Measurements from ENCODE around the gene DIS3L2. TPM values are rescaled to one million over a fixed set of nuclear protein-coding genes. Genes with fewer than 3 reads are reported as not detected.

Gene DIS3L2
- total and polyA plus RNA-seq, 2 experiments from 2014 or later = 9.3 to 15.6 TPM

GRCh38 chr2:232276733-232277313 is 315.3 kb downstream of the DIS3L2 start:
- H3K9me2 ChIP-seq (ENCODE audit: insufficient read depth) = no peaks in the 10 kb centered on the region
- TF ChIP-seq EZH2 (IDR thresholded peaks at IDR 0.05; ENCODE audit: insufficient read depth, poor library complexity, severe bottlenecking) = no peak
- no peak for TF ChIP-seq EZH2phosphoT487 (IDR thresholded peaks at IDR 0.05; ENCODE audit: insufficient read depth, low read depth)
- H3K4me3 ChIP-seq = no peak overlapping the region
- no peak overlapping the region for H3K27ac ChIP-seq
- H3K9me3 ChIP-seq (ENCODE audit: low read depth) = no peaks in the 10 kb centered on the region
- DNase-seq = no peak
- no peak overlapping the region for H2AFZ ChIP-seq
- no peaks in the 10 kb centered on the region for H3K27me3 ChIP-seq (replicated peaks; ENCODE audit: insufficient read depth)
- no peaks in the 10 kb centered on the region for H3K36me3 ChIP-seq (ENCODE audit: low read depth)
- H3K4me2 ChIP-seq (ENCODE audit: unreplicated experiment) = no peak overlapping the region
- no peaks in the 10 kb centered on the region for H3K79me2 ChIP-seq (ENCODE audit: insufficient read depth)
- H3F3A ChIP-seq (ENCODE audit: insufficient read depth) = no peaks in the 10 kb centered on the region
- H3K9ac ChIP-seq = no peak overlapping the region
- H3K4me1 ChIP-seq (ENCODE audit: insufficient read depth) = no peaks in the 10 kb centered on the region
- 84 to 85% methylated on average over 8 of the region's 8 CpGs for WGBS, 2 experiments (ENCODE audit: low coverage in 1 of 2, low lambda C conversion rate in 2 of 2, missing lambda C conversion rate in 2 of 2)
- no peaks in the 10 kb centered on the region for H4K20me1 ChIP-seq (ENCODE audit: insufficient read depth)
- in situ Hi-C loops (cut with MboI) = no loop called here

DNA sequence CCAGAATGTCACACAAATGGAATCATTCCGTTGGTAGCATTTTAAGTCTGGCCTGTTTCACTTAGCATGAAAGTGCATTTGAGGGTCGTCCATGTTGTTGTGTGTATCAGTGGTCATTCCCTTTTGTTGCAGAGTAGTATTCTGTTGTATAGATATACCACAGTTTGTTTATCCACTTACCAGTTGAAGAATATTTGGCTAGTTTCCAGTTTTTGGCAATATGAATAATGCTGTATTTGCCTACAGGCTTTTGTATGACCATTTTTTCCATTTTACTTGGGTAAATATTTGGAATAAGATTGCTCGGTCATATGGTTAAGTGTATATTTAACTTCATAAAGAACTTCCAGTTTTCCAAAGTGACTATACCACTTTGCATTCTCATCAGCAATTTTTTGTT is 317.0 kb downstream of the DIS3L2 start:
- Histone ChIP-seq H3K4me3 (no peak overlapping the region), H3K27ac (no peak overlapping the region), H4K20me1 (ENCODE audit: insufficient read depth) (no peaks in the 10 kb centered on the region), H3F3A (ENCODE audit: insufficient read depth) (no peaks in the 10 kb centered on the region), H3K4me1 (ENCODE audit: insufficient read depth) (no peaks in the 10 kb centered on the region), H3K9me3 (ENCODE audit: low read depth) (no peaks in the 10 kb centered on the region), H3K9me2 (ENCODE audit: insufficient read depth) (no peaks in the 10 kb centered on the region), H3K4me2 (ENCODE audit: unreplicated experiment) (no peak overlapping the region), H3K79me2 (ENCODE audit: insufficient read depth) (no peaks in the 10 kb centered on the region), H2AFZ (no peak overlapping the region), H3K36me3 (ENCODE audit: low read depth) (no peaks in the 10 kb centered on the region), H3K27me3 (replicated peaks; ENCODE audit: insufficient read depth) (no peaks in the 10 kb centered on the region), H3K9ac (no peak overlapping the region)
- in situ Hi-C loops (cut with MboI) = no loop called here
- TF ChIP-seq EZH2 (IDR thresholded peaks at IDR 0.05; ENCODE audit: insufficient read depth, poor library complexity, severe bottlenecking) (no peak), EZH2phosphoT487 (IDR thresholded peaks at IDR 0.05; ENCODE audit: insufficient read depth, low read depth) (no peak)
- 94 to 99% methylated on average over 3 of the region's 3 CpGs for WGBS, 2 experiments (ENCODE audit: low coverage in 1 of 2, low lambda C conversion rate in 2 of 2, missing lambda C conversion rate in 2 of 2)
- DNase-seq = no peak

DNA sequence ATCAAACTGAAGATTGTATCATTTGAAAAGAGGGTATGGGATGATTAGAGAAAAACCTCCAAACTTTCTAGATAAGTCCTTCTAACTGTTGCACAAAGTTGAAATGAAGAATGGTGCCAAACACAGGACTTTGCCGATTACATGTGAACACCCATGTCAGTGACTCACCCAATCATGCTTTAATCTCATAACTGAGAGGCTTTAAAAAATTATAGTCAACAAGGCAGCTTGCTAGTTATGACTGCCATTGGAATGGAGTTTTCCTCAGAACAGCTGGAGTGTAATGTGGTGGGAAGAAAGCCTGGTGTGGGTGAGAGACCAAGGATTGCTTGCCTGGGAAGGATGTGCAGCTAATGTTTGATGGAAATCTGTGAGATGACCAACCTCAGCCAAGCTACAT is 318.8 kb downstream of the DIS3L2 start:
- H3K9me3 ChIP-seq (ENCODE audit: low read depth) = no peaks in the 10 kb centered on the region
- no peak overlapping the region for H3K9ac ChIP-seq
- in situ Hi-C loops (cut with MboI) = no loop called here
- no peak overlapping the region for H3K27ac ChIP-seq
- no peak overlapping the region for H3K4me2 ChIP-seq (ENCODE audit: unreplicated experiment)
- no peaks in the 10 kb centered on the region for H3K79me2 ChIP-seq (ENCODE audit: insufficient read depth)
- H3K4me3 ChIP-seq = no peak overlapping the region
- WGBS, 2 experiments (ENCODE audit: low coverage in 1 of 2, low lambda C conversion rate in 2 of 2, missing lambda C conversion rate in 2 of 2) = 65 to 77% methylated on average over 1 of the region's 1 CpG
- no peaks in the 10 kb centered on the region for H3K9me2 ChIP-seq (ENCODE audit: insufficient read depth)
- no peak for TF ChIP-seq EZH2 (IDR thresholded peaks at IDR 0.05; ENCODE audit: insufficient read depth, poor library complexity, severe bottlenecking)
- TF ChIP-seq EZH2phosphoT487 (IDR thresholded peaks at IDR 0.05; ENCODE audit: insufficient read depth, low read depth) = no peak
- H2AFZ ChIP-seq = no peak overlapping the region
- H3K27me3 ChIP-seq (replicated peaks; ENCODE audit: insufficient read depth) = no peaks in the 10 kb centered on the region
- H3K36me3 ChIP-seq (ENCODE audit: low read depth) = no peaks in the 10 kb centered on the region
- no peaks in the 10 kb centered on the region for H4K20me1 ChIP-seq (ENCODE audit: insufficient read depth)
- no peaks in the 10 kb centered on the region for H3F3A ChIP-seq (ENCODE audit: insufficient read depth)
- no peaks in the 10 kb centered on the region for H3K4me1 ChIP-seq (ENCODE audit: insufficient read depth)
- no peak for DNase-seq

DNA sequence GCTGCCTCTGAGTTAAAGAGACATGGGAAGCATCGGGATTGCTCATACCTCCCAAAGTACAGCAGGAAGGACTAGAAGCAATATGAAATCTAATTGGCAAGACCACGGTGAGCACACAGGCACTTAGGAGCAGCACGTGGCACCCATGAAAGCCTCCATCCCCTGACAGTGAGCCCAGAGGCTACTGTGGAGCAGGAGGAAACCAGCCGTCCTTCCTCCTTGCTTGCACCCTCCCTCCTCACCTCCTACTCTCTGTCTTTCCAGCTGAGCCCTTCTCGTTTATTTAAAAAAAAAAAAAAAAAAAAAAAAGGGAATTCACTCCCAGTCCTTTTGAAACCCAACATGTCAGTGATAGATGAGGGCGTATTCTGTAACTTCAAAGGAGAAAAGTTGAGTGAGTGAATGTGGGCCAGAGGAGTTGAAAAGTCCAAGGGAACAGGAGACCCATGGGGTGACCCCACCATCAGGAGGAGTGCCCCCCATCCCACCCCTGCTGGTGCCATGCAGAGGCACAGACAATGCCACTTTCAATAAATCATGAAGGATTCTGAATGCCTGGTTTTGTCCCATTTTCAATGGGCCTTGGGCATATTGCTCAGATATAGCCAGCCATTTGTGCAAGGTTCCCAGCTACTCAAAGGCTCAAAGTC is 320.5 kb downstream of the DIS3L2 start:
- 89 to 94% methylated on average over 6 of the region's 6 CpGs for WGBS, 2 experiments (ENCODE audit: low coverage in 1 of 2, low lambda C conversion rate in 2 of 2, missing lambda C conversion rate in 2 of 2)
- H3K9me2 ChIP-seq (ENCODE audit: insufficient read depth) = no peaks in the 10 kb centered on the region
- no peaks in the 10 kb centered on the region for H4K20me1 ChIP-seq (ENCODE audit: insufficient read depth)
- H2AFZ ChIP-seq = no peak overlapping the region
- no peak overlapping the region for H3K27ac ChIP-seq
- no peaks in the 10 kb centered on the region for H3K27me3 ChIP-seq (replicated peaks; ENCODE audit: insufficient read depth)
- in situ Hi-C loops (cut with MboI) = no loop called here
- no peaks in the 10 kb centered on the region for H3K4me1 ChIP-seq (ENCODE audit: insufficient read depth)
- no peaks in the 10 kb centered on the region for H3K9me3 ChIP-seq (ENCODE audit: low read depth)
- no peak overlapping the region for H3K4me3 ChIP-seq
- no peak for DNase-seq
- no peak for TF ChIP-seq EZH2 (IDR thresholded peaks at IDR 0.05; ENCODE audit: insufficient read depth, poor library complexity, severe bottlenecking)
- TF ChIP-seq EZH2phosphoT487 (IDR thresholded peaks at IDR 0.05; ENCODE audit: insufficient read depth, low read depth) = no peak
- H3K4me2 ChIP-seq (ENCODE audit: unreplicated experiment) = no peak overlapping the region
- no peak overlapping the region for H3K9ac ChIP-seq
- no peaks in the 10 kb centered on the region for H3K36me3 ChIP-seq (ENCODE audit: low read depth)
- no peaks in the 10 kb centered on the region for H3K79me2 ChIP-seq (ENCODE audit: insufficient read depth)
- no peaks in the 10 kb centered on the region for H3F3A ChIP-seq (ENCODE audit: insufficient read depth)
